HepG2 (cell line): Measurements from ENCODE around the gene PRKCE. TPM values are rescaled to one million over a fixed set of nuclear protein-coding genes. Genes with fewer than 3 reads are reported as not detected.

ENCODE experiments used
- ATAC-seq: fragments of 200-7000 bp; cut with Tn5 transposase; 3 replicates; pipeline ENCODE4 v1.9.1; 2020; ENCODE audit warnings: mild to moderate bottlenecking, moderate library complexity
- BruUV-seq: library from RNA; stranded (reverse); fragments of 400-500 nt; replicated peaks from 2 replicates; lab custom pipeline; 2021; lab: Mats Ljungman, UMichigan
- CTCF ChIA-PET: fragments of 300-600 bp; formaldehyde crosslinking; extraction: SDS; loops from one replicate; lab custom pipeline; 2021; ENCODE audit warnings: low total read pairs, inconsistent platforms, low intra/inter-chr PET ratio; lab: Yijun Ruan, JAX
- POLR2A ChIA-PET: fragments of 350-600 bp; sonication (Branson Sonifier 250); formaldehyde crosslinking; loops from one replicate; lab custom pipeline; 2020; ENCODE audit warnings: antibody characterized with exemption, inconsistent platforms; lab: Yijun Ruan, JAX
- DNase-seq: peaks from one replicate; pipeline ENCODE4 v3.0.0-alpha.2; 2015; ENCODE audit warnings: low spot score
- FAIRE-seq: peaks from 3 replicates; lab custom pipeline; 2011; peaks lifted over from hg19 to GRCh38; lab: Jason Lieb, UNC
- H2AFZ ChIP-seq: one replicate; pipeline ENCODE4 v1.6.1; 2011; ENCODE audit warnings: low read length, inconsistent platforms
- H3K27ac ChIP-seq: fragments of 300-600 bp; 3 replicates; pipeline ENCODE4 v1.8.0; 2011; ENCODE audit warnings: mixed run types, mild to moderate bottlenecking, mixed read lengths, low read length, inconsistent platforms; ENCODE audit not compliant: insufficient read depth; ENCODE audit errors: extremely low read length
- H3K27me3 ChIP-seq, 2 experiments: fragments of 200-600 bp in 1 of 2; 2 replicates in 1 of 2; 3 replicates in 1 of 2; pipeline versions ENCODE4 v1.6.0 to v1.8.0; 2011; ENCODE audit warnings: low read length in 2 of 2, mild to moderate bottlenecking in 2 of 2, moderate library complexity in 2 of 2, inconsistent platforms in 1 of 2; ENCODE audit not compliant: insufficient read depth in 2 of 2, control insufficient read depth in 1 of 2
- H3K36me3 ChIP-seq, 2 experiments: fragments of 200-600 bp in 1 of 2; replicated peaks in 1 of 2; 2 replicates in 1 of 2; 3 replicates in 1 of 2; pipeline versions ENCODE4 v1.5.1 to v1.8.0; 2011; ENCODE audit warnings: low read length in 2 of 2, inconsistent platforms in 1 of 2; ENCODE audit not compliant: insufficient read depth in 2 of 2, control insufficient read depth in 1 of 2
- H3K4me1 ChIP-seq: 2 replicates; pipeline ENCODE4 v1.5.1; 2012; ENCODE audit warnings: low read length, inconsistent platforms; ENCODE audit not compliant: insufficient read depth
- H3K4me2 ChIP-seq: 2 replicates; pipeline ENCODE4 v1.6.0; 2011; ENCODE audit warnings: low read depth, low read length, inconsistent platforms
- H3K4me3 ChIP-seq, 3 experiments: fragments of 200-600 bp in 1 of 3; sonication (generic), shearing (Covaris generic) in 1 of 3; replicated peaks in 1 of 3; 2 replicates each; pipeline ENCODE4 v1.5.1; 2011 to 2016; ENCODE audit warnings: low read length in 3 of 3, inconsistent platforms in 2 of 3, low read depth in 2 of 3, mild to moderate bottlenecking in 2 of 3, control low read depth in 1 of 3, mixed read lengths in 1 of 3; ENCODE audit not compliant: insufficient read depth in 1 of 3
- H3K79me2 ChIP-seq: one replicate; pipeline ENCODE4 v1.6.1; 2011; ENCODE audit warnings: low read length, inconsistent platforms; ENCODE audit not compliant: insufficient read depth
- H3K9ac ChIP-seq: 2 replicates; pipeline ENCODE4 v1.6.0; 2011; ENCODE audit warnings: mild to moderate bottlenecking, low read depth, low read length, inconsistent platforms; ENCODE audit not compliant: insufficient read depth
- H3K9me3 ChIP-seq: 2 replicates; pipeline ENCODE4 v1.5.1; 2012; ENCODE audit warnings: mild to moderate bottlenecking, low read length
- H4K20me1 ChIP-seq: 2 replicates; pipeline ENCODE4 v1.6.0; 2011; ENCODE audit warnings: inconsistent platforms, mild to moderate bottlenecking, low read length, moderate library complexity; ENCODE audit not compliant: insufficient read depth
- ELF1 ChIP-seq: sonication (generic); formaldehyde crosslinking; IDR thresholded peaks from 2 replicates; pipeline ENCODE4 v1.4.0; 2020; ENCODE audit warnings: missing genetic modification reagents
- GATA4 ChIP-seq: sonication (generic); IDR thresholded peaks from 2 replicates; pipeline ENCODE4 v1.6.1; 2016; ENCODE audit warnings: antibody characterized with exemption, low read depth, borderline replicate concordance
- NR2F6 ChIP-seq, 2 experiments: IDR thresholded peaks; 2 replicates each; pipeline ENCODE4 v1.6.1; 2016; ENCODE audit warnings: antibody characterized with exemption in 1 of 2, mild to moderate bottlenecking in 1 of 2
- SP4 ChIP-seq: sonication (generic); formaldehyde crosslinking; IDR thresholded peaks from 2 replicates; pipeline ENCODE4 v1.8.1; 2023; ENCODE audit warnings: mild to moderate bottlenecking, missing genetic modification reagents
- ZNF841 ChIP-seq: sonication (generic); formaldehyde crosslinking; IDR thresholded peaks from 2 replicates; pipeline ENCODE4 v1.8.1; 2023; ENCODE audit warnings: missing genetic modification reagents, borderline replicate concordance
- WGBS: methylation state at CpG from one replicate; pipeline ENCODE4 v1.1.6; 2017; ENCODE audit warnings: low lambda C conversion rate; 5-methylcytosine and 5-hydroxymethylcytosine counted together
- in situ Hi-C: cut with HindIII; loops from 2 replicates; pipeline ENCODE4 v1.10.0; 2017; ENCODE audit warnings: low pct_unique_long_range_greater_than_20kb; ENCODE audit not compliant: extremely low pct_ligation_motif_present
- intact Hi-C: fragments of 100-400 bp; cut with micrococcal nuclease; formaldehyde crosslinking; loops from one replicate; pipeline ENCODE4 v1.10.0; 2022; ENCODE audit not compliant: unreplicated experiment
- polyA plus RNA-seq, 8 experiments: library from polyadenylated mRNA; depleted of rRNA in 3 of 8; stranded (reverse) in 7 of 8; unstranded in 1 of 8; fragments of >200 nt; fragmentation: Illumina TruSeq in 4 of 8; extraction: Trizol in 4 of 8; gene quantifications; 2 replicates each; pipeline versions ENCODE4 v1.2.1 to v1.2.3, GENCODE V29; 2011 to 2016; ENCODE audit warnings: low read depth in 4 of 8, missing spikeins in 1 of 8, mixed read lengths in 1 of 8; ENCODE audit not compliant: insufficient read depth in 1 of 8
- total RNA-seq, 5 experiments: library from RNA; depleted of rRNA; stranded (reverse); fragments of >200 nt; fragmentation: Illumina TruSeq; extraction: Trizol; gene quantifications; 2 replicates each; pipeline ENCODE4 v1.2.3, GENCODE V29; 2016; ENCODE audit warnings: low read depth in 1 of 5
- TF ChIP-seq, protein P1 (sequence below): sonication (generic); formaldehyde crosslinking; IDR thresholded peaks from 2 replicates; pipeline ENCODE4 v1.5.0; 2020; ENCODE audit warnings: mild to moderate bottlenecking, missing genetic modification reagents
- TF ChIP-seq, protein P2 (sequence below): sonication (generic); formaldehyde crosslinking; IDR thresholded peaks from 2 replicates; pipeline ENCODE4 v1.4.0; 2020; ENCODE audit warnings: missing genetic modification reagents; ENCODE audit errors: not compliant biosample characterization

The PRKCE gene
- total and polyA plus RNA-seq, 2 of the 13 experiments (the other 11 are each of a cell fraction or from before 2014, with no cell fraction given): 1.0 to 3.9 TPM

DNA sequence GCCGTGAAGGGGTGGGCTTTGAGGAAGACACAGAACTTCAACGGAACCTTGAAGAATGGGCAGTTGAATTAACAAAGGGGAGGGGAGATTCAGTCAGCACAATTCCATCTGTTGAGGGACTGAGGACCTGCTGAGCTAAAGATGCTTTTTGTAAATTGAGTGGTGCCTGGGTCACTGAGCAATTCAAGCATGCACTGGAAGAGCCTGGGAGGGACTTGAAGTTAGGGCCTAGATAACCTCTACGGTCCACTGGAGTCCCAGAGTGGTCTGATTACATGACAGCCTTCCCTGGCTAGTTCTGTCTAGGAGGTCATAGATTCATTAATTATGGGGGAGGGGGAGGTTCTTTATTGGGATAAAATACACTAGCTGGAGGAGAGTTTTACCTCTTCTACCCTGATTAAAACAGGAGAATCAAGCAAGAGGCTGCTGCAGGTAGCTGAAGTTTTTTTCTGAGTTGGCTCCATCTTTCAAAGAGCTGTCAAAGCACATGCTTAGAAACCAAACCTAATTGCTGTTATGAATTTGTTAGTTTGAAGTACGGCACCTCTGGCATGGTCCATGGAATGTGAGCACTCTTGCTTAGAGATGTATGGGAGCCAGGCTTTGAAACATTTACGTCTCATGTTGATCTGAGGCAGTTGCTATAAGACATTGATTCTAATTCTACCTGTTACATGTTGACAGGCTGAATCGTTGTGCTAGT, 290.2 kb downstream of the PRKCE start:
- ChIA-PET POLR2A (no interaction called here), CTCF (no interaction called here)
- WGBS: 70% methylated on average over 6 of the region's 6 CpGs
- H3K9ac ChIP-seq: no peak overlapping the region
- H3K4me1 ChIP-seq: peaks cover 14% of the 10 kb centered on the region
- H3K4me3 ChIP-seq: no peak overlapping the region
- no peaks in the 10 kb centered on the region for H3K27me3 ChIP-seq
- H2AFZ ChIP-seq: no peak overlapping the region
- no peaks in the 10 kb centered on the region for H3K9me3 ChIP-seq
- no peaks in the 10 kb centered on the region for H4K20me1 ChIP-seq
- no peak overlapping the region for H3K27ac ChIP-seq
- BruUV-seq: no TSS peak
- intact Hi-C loops: no loop called here
- TF ChIP-seq ZNF841 (CRISPR knock-in tag) (no peak), SP4 (CRISPR knock-in tag) (no peak), ELF1 (CRISPR knock-in tag) (no peak), GATA4 (no peak), NR2F6 (IDR thresholded peaks at IDR 0.05) (no peak), NR2F6 (CRISPR knock-in tag; IDR thresholded peaks at IDR 0.05) (no peak)
- TF ChIP-seq, protein P1, sequence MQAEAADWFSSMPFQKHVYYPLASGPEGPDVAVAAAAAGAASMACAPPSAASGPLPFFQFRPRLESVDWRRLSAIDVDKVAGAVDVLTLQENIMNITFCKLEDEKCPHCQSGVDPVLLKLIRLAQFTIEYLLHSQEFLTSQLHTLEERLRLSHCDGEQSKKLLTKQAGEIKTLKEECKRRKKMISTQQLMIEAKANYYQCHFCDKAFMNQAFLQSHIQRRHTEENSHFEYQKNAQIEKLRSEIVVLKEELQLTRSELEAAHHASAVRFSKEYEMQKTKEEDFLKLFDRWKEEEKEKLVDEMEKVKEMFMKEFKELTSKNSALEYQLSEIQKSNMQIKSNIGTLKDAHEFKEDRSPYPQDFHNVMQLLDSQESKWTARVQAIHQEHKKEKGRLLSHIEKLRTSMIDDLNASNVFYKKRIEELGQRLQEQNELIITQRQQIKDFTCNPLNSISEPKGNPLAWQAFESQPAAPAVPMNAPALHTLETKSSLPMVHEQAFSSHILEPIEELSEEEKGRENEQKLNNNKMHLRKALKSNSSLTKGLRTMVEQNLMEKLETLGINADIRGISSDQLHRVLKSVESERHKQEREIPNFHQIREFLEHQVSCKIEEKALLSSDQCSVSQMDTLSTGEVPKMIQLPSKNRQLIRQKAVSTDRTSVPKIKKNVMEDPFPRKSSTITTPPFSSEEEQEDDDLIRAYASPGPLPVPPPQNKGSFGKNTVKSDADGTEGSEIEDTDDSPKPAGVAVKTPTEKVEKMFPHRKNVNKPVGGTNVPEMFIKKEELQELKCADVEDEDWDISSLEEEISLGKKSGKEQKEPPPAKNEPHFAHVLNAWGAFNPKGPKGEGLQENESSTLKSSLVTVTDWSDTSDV: no peak
- TF ChIP-seq, protein P2, sequence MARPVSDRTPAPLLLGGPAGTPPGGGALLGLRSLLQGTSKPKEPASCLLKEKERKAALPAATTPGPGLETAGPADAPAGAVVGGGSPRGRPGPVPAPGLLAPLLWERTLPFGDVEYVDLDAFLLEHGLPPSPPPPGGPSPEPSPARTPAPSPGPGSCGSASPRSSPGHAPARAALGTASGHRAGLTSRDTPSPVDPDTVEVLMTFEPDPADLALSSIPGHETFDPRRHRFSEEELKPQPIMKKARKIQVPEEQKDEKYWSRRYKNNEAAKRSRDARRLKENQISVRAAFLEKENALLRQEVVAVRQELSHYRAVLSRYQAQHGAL: no peak
- TF ChIP-seq, all 625 proteins: peak for 0
- ATAC-seq (no peak), FAIRE-seq (no peak), DNase-seq (no peak)
- Histone ChIP-seq H3K4me2 (no peak overlapping the region), H3K36me3 (no peaks in the 10 kb centered on the region), H3K79me2 (no peaks in the 10 kb centered on the region)
- in situ Hi-C loops: no loop called here
